ENCODE measurements around the gene PYY. TPM values are rescaled to one million over a fixed set of nuclear protein-coding genes. Genes with fewer than 3 reads are reported as not detected.

Gene PYY
- total and polyA plus RNA-seq, 4 donors = 0.05 to 0.25 TPM; not detected in 2

- WGBS, 2 donors = 80 to 84% methylated on average over 7 of the region's 7 CpGs
- Histone ChIP-seq H3K4me1 (ENCODE audit: control insufficient read depth in 5 of 5, insufficient read depth in 5 of 5, low read length in 5 of 5) (peaks cover 0 to 7% (median 0%) of the 10 kb centered on the region in 5 donors), H3K27ac (ENCODE audit: low read depth in 1 of 2, low read length in 1 of 2) (no peak overlapping the region), H3K9ac (ENCODE audit: insufficient read depth in 1 of 2, low read length in 2 of 2) (no peak overlapping the region), H3K4me3 (no peak overlapping the region), H3K36me3 (ENCODE audit: control insufficient read depth in 4 of 4, insufficient read depth in 4 of 4, low read length in 4 of 4) (no peaks in the 10 kb centered on the region), H3K9me3 (ENCODE audit: control insufficient read depth in 4 of 4, insufficient read depth in 3 of 4, low read length in 3 of 4) (no peaks in the 10 kb centered on the region), H3K27me3 (ENCODE audit: control insufficient read depth in 3 of 3, insufficient read depth in 3 of 3, low read length in 2 of 3) (peaks cover 0 to 22% (median 17%) of the 10 kb centered on the region in 3 donors)
- no peak for DNase-seq
- no peak for ATAC-seq (ENCODE audit: insufficient read depth, low FRiP score)
- TF ChIP-seq, protein P1, sequence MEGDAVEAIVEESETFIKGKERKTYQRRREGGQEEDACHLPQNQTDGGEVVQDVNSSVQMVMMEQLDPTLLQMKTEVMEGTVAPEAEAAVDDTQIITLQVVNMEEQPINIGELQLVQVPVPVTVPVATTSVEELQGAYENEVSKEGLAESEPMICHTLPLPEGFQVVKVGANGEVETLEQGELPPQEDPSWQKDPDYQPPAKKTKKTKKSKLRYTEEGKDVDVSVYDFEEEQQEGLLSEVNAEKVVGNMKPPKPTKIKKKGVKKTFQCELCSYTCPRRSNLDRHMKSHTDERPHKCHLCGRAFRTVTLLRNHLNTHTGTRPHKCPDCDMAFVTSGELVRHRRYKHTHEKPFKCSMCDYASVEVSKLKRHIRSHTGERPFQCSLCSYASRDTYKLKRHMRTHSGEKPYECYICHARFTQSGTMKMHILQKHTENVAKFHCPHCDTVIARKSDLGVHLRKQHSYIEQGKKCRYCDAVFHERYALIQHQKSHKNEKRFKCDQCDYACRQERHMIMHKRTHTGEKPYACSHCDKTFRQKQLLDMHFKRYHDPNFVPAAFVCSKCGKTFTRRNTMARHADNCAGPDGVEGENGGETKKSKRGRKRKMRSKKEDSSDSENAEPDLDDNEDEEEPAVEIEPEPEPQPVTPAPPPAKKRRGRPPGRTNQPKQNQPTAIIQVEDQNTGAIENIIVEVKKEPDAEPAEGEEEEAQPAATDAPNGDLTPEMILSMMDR (IDR thresholded peaks at IDR 0.05; ENCODE audit: control extremely low read depth, extremely low read depth) = no peak
Measured at GRCh38 chr17:43979011-43979410, 25.3 kb upstream of the PYY start.

- Histone ChIP-seq H3K27me3 (ENCODE audit: control insufficient read depth in 3 of 3, insufficient read depth in 3 of 3, low read length in 2 of 3) (peaks cover 0 to 17% (median 13%) of the 10 kb centered on the region in 3 donors), H3K9ac (ENCODE audit: insufficient read depth in 1 of 2, low read length in 2 of 2) (no peak overlapping the region)
- WGBS, 2 donors = 79 to 88% methylated on average over 2 of the region's 2 CpGs
Measured at GRCh38 chr17:43978078-43978477, 24.3 kb upstream of the PYY start.

GRCh38 chr17:43976963-43977837 is 23.5 kb upstream of the PYY start:
- Histone ChIP-seq H3K9me3 (ENCODE audit: control insufficient read depth in 4 of 4, insufficient read depth in 3 of 4, low read length in 3 of 4) (no peaks in the 10 kb centered on the region), H3K36me3 (ENCODE audit: control insufficient read depth in 4 of 4, insufficient read depth in 4 of 4, low read length in 4 of 4) (no peaks in the 10 kb centered on the region), H3K9ac (ENCODE audit: insufficient read depth in 1 of 2, low read length in 2 of 2) (no peak overlapping the region), H3K27me3 (ENCODE audit: control insufficient read depth in 3 of 3, insufficient read depth in 3 of 3, low read length in 2 of 3) (peaks cover 0 to 11% (median 6%) of the 10 kb centered on the region in 3 donors), H3K4me3 (no peak overlapping the region), H3K4me1 (ENCODE audit: control insufficient read depth in 5 of 5, insufficient read depth in 5 of 5, low read length in 5 of 5) (no peaks in the 10 kb centered on the region), H3K27ac (ENCODE audit: low read depth in 1 of 2, low read length in 1 of 2) (no peak overlapping the region)
- ATAC-seq (ENCODE audit: insufficient read depth, low FRiP score) (no peak), DNase-seq (no peak)
- 78 to 80% methylated on average over 9 of the region's 9 CpGs for WGBS, 2 donors
- TF ChIP-seq, protein P1 (IDR thresholded peaks at IDR 0.05; ENCODE audit: control extremely low read depth, extremely low read depth) = no peak

More at GRCh38 chr17:43978078-43978477, 24.3 kb upstream of the PYY start:
- no peaks in the 10 kb centered on the region for H3K4me1 ChIP-seq (ENCODE audit: control insufficient read depth in 5 of 5, insufficient read depth in 5 of 5, low read length in 5 of 5)
- H3K4me3 ChIP-seq = no peak overlapping the region
- no peak for DNase-seq
- TF ChIP-seq, protein P1 (IDR thresholded peaks at IDR 0.05; ENCODE audit: control extremely low read depth, extremely low read depth) = no peak
- no peak for ATAC-seq (ENCODE audit: insufficient read depth, low FRiP score)
- H3K27ac ChIP-seq (ENCODE audit: low read depth in 1 of 2, low read length in 1 of 2) = no peak overlapping the region
- no peaks in the 10 kb centered on the region for H3K36me3 ChIP-seq (ENCODE audit: control insufficient read depth in 4 of 4, insufficient read depth in 4 of 4, low read length in 4 of 4)
- no peaks in the 10 kb centered on the region for H3K9me3 ChIP-seq (ENCODE audit: control insufficient read depth in 4 of 4, insufficient read depth in 3 of 4, low read length in 3 of 4)

All from lung (tissue), 12 donors.